ENCODE data around the gene KRTAP12-4.
"Not testable (repeated sequence)": the region's sequence is repeated elsewhere in the genome, so short reads cannot be mapped to it uniquely, and the experiment has no call there.

Gene KRTAP12-4

DNA sequence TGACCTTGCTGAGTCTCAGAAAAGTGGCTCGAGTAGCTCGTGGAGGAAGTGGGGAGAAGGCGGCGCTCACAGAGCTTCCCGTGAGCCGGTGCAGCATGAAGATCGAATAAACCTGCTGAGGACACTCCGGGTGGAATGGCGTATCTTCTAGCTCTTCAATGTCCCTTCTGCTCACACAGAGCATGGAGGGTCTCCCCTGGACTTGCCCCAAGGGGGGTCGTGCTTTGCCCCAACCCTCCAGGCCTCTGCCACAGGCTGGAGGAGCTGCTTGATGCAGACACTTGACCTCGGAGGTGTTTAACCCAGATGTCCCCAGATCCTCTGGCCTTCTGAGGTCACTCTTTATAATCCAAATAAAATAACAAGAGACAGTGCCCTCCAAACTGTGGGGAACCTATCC is 40.3 kb upstream of the KRTAP12-4 start:
- H3K36me3 ChIP-seq (ENCODE audit: low read depth), result no peaks in the 10 kb centered on the region
- H3K4me1 ChIP-seq (ENCODE audit: insufficient read depth, poor library complexity, severe bottlenecking), result no peaks in the 10 kb centered on the region
- ATAC-seq (ENCODE audit: low read depth) (no peak), DNase-seq (ENCODE audit: low spot score) (no peak)
- no peak overlapping the region for H3K27ac ChIP-seq (ENCODE audit: poor library complexity, severe bottlenecking)
- H3K9me3 ChIP-seq (ENCODE audit: severe bottlenecking), result peaks cover 8% of the 10 kb centered on the region
- no peak overlapping the region for H3K4me3 ChIP-seq (ENCODE audit: severe bottlenecking)
- TF ChIP-seq, protein P1, sequence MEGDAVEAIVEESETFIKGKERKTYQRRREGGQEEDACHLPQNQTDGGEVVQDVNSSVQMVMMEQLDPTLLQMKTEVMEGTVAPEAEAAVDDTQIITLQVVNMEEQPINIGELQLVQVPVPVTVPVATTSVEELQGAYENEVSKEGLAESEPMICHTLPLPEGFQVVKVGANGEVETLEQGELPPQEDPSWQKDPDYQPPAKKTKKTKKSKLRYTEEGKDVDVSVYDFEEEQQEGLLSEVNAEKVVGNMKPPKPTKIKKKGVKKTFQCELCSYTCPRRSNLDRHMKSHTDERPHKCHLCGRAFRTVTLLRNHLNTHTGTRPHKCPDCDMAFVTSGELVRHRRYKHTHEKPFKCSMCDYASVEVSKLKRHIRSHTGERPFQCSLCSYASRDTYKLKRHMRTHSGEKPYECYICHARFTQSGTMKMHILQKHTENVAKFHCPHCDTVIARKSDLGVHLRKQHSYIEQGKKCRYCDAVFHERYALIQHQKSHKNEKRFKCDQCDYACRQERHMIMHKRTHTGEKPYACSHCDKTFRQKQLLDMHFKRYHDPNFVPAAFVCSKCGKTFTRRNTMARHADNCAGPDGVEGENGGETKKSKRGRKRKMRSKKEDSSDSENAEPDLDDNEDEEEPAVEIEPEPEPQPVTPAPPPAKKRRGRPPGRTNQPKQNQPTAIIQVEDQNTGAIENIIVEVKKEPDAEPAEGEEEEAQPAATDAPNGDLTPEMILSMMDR (IDR thresholded peaks at IDR 0.05; ENCODE audit: poor library complexity, severe bottlenecking), result no peak
- peaks cover 27% of the 10 kb centered on the region for H3K27me3 ChIP-seq (ENCODE audit: insufficient read depth, poor library complexity, severe bottlenecking)

GRCh38 chr21:44692798-44693512 is 38.5 kb upstream of the KRTAP12-4 start:
- TF ChIP-seq, protein P1 (IDR thresholded peaks at IDR 0.05; ENCODE audit: poor library complexity, severe bottlenecking), result no peak
- Histone ChIP-seq H3K36me3 (ENCODE audit: low read depth) (no peaks in the 10 kb centered on the region), H3K4me3 (ENCODE audit: severe bottlenecking) (no peak overlapping the region), H3K9me3 (ENCODE audit: severe bottlenecking) (peaks cover 8% of the 10 kb centered on the region), H3K27ac (ENCODE audit: poor library complexity, severe bottlenecking) (no peak overlapping the region), H3K27me3 (ENCODE audit: insufficient read depth, poor library complexity, severe bottlenecking) (peaks cover 17% of the 10 kb centered on the region), H3K4me1 (ENCODE audit: insufficient read depth, poor library complexity, severe bottlenecking) (no peaks in the 10 kb centered on the region)
- ATAC-seq (ENCODE audit: low read depth) (no peak), DNase-seq (ENCODE audit: low spot score) (no peak)

DNA sequence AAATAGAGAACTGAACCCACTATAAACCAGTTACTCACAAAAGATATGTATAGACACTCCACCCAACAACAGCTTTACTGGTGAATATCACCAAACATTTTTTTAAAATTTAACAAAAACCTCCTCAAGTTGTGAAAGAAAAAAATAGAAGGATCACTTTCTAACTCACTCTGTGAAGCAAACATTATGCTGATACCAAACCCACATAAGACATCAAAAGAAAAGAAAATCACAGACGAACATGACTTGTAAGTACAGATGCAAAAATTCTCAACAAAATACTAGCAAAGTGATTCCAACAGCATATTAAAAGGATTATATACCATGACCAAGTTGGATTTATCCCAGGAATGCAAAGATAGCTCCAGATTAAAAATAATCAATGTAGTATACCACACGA is 37.2 kb upstream of the KRTAP12-4 start:
- DNase-seq (ENCODE audit: low spot score) (no peak), ATAC-seq (ENCODE audit: low read depth) (no peak)
- Histone ChIP-seq H3K27me3 (ENCODE audit: insufficient read depth, poor library complexity, severe bottlenecking) (peaks cover 24% of the 10 kb centered on the region), H3K4me1 (ENCODE audit: insufficient read depth, poor library complexity, severe bottlenecking) (no peaks in the 10 kb centered on the region), H3K4me3 (ENCODE audit: severe bottlenecking) (no peak overlapping the region), H3K27ac (ENCODE audit: poor library complexity, severe bottlenecking) (no peak overlapping the region), H3K9me3 (ENCODE audit: severe bottlenecking) (peaks cover 8% of the 10 kb centered on the region), H3K36me3 (ENCODE audit: low read depth) (no peaks in the 10 kb centered on the region)
- TF ChIP-seq, protein P1 (IDR thresholded peaks at IDR 0.05; ENCODE audit: poor library complexity, severe bottlenecking), result no peak

DNA sequence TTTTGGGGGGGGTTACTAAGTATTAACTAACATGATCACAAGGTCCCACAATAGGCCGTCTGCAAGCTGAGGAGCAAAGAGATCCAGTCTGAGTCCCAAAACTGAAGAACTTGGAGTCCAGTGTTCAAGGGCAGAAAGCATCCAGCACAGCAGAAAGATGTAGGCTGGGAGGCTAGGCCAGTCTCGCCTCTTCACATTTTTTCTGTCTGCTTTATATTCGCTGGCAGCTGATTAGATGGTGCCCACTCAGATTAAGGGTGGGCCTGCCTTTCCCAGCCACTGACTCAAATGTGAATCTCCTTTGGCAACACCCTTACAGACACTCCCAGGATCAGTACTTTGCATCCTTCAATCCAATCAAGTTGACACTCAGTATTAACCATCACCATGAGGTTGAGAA is 35.3 kb upstream of the KRTAP12-4 start:
- peaks cover 24% of the 10 kb centered on the region for H3K27me3 ChIP-seq (ENCODE audit: insufficient read depth, poor library complexity, severe bottlenecking)
- ATAC-seq (ENCODE audit: low read depth), result not testable (repeated sequence)

DNA sequence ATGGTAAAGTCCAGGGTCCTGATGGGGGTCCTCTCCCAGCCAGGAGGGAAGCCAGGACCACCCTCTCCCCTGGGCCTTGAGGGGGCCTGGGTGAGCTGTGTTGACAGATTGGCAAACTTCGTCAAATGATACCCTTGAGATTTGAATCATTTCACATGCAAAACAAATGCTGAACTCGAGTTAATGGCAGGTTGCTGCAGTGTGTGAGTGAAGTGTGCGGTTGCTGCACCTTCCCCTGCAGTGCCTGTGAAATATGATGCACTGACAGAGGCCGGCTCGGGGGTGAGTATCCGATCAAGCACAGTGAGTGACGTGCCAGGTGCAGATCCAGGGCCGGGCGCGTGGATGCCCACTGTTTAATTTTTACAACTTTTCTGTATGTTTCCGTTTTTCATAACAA is 33.2 kb upstream of the KRTAP12-4 start:
- ATAC-seq (ENCODE audit: low read depth), result no peak

More for the DNA sequence above, 35.3 kb upstream of the KRTAP12-4 start:
- H3K4me1 ChIP-seq (ENCODE audit: insufficient read depth, poor library complexity, severe bottlenecking); H3K36me3 ChIP-seq (ENCODE audit: low read depth); H3K9me3 ChIP-seq (ENCODE audit: severe bottlenecking); H3K27ac ChIP-seq (ENCODE audit: poor library complexity, severe bottlenecking); H3K4me3 ChIP-seq (ENCODE audit: severe bottlenecking); DNase-seq (ENCODE audit: low spot score): not testable (repeated sequence)

More for the DNA sequence above, 33.2 kb upstream of the KRTAP12-4 start:
- Histone ChIP-seq H3K9me3 (ENCODE audit: severe bottlenecking) (peaks cover under 1% of the 10 kb centered on the region), H3K27ac (ENCODE audit: poor library complexity, severe bottlenecking) (no peak overlapping the region), H3K36me3 (ENCODE audit: low read depth) (no peaks in the 10 kb centered on the region), H3K4me1 (ENCODE audit: insufficient read depth, poor library complexity, severe bottlenecking) (no peaks in the 10 kb centered on the region), H3K4me3 (ENCODE audit: severe bottlenecking) (no peak overlapping the region), H3K27me3 (ENCODE audit: insufficient read depth, poor library complexity, severe bottlenecking) (peaks cover 24% of the 10 kb centered on the region)
- no peak for DNase-seq (ENCODE audit: low spot score)
- TF ChIP-seq, protein P1 (IDR thresholded peaks at IDR 0.05; ENCODE audit: poor library complexity, severe bottlenecking), result no peak
